GM21576 (cell line): ENCODE results near the gene ZNF346.

Source experiments
- ATAC-seq: cut with Tn5 transposase; IDR thresholded peaks from one replicate; pipeline ENCODE4 v1.9.1; 2021; ENCODE audit warnings: mild to moderate bottlenecking, moderate library complexity; ENCODE audit not compliant: unreplicated experiment

Gene ZNF346

GRCh38 chr5:177066224-177066623 is 43.7 kb downstream of the ZNF346 start:
- ATAC-seq, result no peak

DNA sequence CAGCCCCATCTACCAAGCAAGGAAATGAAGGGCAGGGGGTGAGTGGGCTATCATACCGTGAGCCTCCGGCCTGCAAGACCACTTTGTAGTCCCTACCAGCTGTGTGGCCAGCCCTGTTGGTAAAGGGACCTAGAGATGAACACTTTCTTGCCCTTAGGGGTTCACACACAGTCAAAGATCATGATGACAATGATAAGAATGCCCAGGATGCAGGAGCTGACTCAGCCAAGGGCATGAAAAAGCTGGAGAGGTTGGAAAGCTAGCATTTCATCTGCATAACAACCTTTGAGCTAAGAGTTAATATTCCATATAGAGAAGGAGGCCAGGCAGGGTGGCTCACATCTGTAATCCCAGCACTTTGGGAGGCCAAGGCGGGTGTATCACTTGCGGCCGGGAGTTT is 45.0 kb downstream of the ZNF346 start:
- ATAC-seq, result no peak

- no peak for ATAC-seq
Measured at GRCh38 chr5:177070536-177071191, 48.2 kb downstream of the ZNF346 start.

DNA sequence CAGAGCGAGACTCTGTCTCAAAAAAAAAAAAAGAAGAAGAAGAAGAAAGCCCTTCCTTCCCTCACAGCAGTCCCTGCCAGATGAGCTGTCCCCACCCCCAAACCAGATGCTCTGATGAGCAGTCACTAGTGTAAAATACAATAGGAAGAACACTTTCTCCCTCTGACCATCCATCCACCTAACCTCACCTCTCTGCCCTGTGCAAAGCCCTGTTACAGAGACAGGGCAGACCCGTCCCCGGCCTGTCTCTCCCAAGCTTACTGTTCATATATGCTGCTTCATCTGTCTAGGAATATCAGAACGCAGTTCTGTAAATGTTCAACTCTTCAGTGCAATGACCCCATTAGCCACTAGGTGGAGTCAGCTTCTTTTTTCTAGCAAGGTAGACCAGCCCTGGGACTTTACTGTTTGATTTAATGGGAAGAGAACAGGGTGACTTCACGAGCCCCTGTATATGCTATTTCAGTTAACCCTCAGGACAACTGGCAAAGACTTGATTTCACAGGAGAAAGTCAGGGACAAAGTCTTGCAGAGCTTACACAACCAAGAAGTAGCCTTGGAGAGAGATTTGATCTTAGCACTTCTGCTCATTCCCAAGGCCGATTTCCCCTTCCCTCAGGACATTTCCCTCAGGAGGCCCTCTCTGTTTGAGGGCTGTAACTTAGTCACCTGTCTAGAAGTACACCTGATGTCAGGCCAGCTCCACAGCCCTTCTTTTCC is 49.3 kb downstream of the ZNF346 start:
- peak; percentile 45 for ATAC-seq

DNA sequence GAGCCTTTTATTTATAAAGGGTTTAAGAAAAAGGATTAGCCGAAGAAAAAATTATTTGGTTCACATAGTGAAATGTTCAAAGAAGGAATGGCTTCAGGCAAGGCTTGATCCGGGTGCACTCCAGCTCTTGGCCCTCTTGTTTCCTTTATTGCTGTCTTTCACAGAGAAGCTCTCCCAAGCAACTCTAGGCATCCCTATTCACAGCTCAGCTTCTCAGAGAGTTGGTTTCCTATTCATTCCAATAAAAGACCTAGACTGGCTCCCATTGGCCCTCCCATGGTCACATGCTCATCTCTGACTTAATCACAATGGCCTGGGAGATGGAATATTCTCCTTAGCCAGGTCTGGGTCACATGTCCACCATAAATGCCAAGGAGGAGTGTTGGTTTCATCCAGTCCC is 54.8 kb downstream of the ZNF346 start:
- ATAC-seq, result no peak

DNA sequence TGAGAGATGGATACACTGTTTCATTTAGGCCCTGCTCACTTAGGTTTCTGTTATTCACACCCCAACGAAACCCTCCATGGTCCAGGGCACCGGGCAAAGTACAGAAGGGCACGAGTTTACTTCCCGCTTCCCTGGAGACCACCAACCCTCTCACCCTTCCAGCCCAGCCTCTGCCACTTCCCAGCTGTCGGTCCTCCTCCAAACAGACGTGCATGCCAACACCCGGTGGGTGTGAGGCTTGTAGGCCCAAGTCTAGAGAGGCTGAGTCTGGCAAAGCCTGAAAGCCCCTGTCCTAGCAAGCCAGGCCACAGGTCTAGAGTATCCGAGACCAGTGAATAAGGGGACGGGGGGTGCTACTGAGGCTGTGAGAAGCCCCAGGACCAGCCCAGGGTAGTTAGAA is 57.1 kb downstream of the ZNF346 start:
- ATAC-seq, result no peak

- ATAC-seq, result no peak
Measured at GRCh38 chr5:177080265-177080664, 57.8 kb downstream of the ZNF346 start.

GRCh38 chr5:177081859-177082258 is 59.4 kb downstream of the ZNF346 start:
- ATAC-seq, result no peak

- ATAC-seq, result no peak
Measured at GRCh38 chr5:177083357-177083756, 60.9 kb downstream of the ZNF346 start.

DNA sequence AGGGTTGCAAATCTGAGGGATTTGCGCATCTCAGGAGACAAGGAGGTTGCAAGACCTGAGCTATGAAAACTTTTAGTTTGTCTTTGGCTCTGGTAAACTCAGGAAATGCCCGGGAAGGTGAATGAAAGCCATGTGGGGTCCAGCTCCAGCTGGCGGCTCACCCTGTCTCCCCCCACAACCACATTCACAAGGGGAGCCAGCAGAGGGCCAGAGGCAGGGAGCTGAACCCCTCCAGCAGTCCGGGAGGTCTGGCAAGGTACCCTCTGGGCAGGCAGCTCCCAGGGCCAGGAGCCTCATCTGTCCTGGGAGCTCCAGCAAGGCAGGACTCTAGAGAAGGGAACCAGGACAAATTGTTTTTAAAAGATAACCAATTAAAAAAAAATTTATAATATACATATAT is 61.7 kb downstream of the ZNF346 start:
- no peak for ATAC-seq

GRCh38 chr5:177085985-177086653 is 63.6 kb downstream of the ZNF346 start:
- ATAC-seq, result no peak

GRCh38 chr5:177086654-177087397 is 64.3 kb downstream of the ZNF346 start, which contains the start of gene FGFR4:
FGFR4 (plus strand) TSS chr5:177086915; CDS start chr5:177089603, 2,688 bp downstream.
- ATAC-seq, result peak; percentile 58

- no peak for ATAC-seq
Measured at GRCh38 chr5:177087398-177088005, 65.0 kb downstream of the ZNF346 start.

DNA sequence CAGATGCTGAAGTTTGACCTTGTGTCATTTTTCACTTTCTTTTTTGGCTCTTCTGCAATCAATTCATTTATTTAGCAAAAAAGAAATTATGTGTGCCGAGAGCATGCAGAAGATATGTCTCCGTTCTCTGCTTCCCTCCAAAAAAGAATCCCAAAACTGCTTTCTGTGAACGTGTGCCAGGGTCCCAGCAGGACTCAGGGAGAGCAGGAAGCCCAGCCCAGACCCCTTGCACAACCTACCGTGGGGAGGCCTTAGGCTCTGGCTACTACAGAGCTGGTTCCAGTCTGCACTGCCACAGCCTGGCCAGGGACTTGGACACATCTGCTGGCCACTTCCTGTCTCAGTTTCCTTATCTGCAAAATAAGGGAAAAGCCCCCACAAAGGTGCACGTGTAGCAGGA is 66.6 kb downstream of the ZNF346 start:
- ATAC-seq, result no peak

DNA sequence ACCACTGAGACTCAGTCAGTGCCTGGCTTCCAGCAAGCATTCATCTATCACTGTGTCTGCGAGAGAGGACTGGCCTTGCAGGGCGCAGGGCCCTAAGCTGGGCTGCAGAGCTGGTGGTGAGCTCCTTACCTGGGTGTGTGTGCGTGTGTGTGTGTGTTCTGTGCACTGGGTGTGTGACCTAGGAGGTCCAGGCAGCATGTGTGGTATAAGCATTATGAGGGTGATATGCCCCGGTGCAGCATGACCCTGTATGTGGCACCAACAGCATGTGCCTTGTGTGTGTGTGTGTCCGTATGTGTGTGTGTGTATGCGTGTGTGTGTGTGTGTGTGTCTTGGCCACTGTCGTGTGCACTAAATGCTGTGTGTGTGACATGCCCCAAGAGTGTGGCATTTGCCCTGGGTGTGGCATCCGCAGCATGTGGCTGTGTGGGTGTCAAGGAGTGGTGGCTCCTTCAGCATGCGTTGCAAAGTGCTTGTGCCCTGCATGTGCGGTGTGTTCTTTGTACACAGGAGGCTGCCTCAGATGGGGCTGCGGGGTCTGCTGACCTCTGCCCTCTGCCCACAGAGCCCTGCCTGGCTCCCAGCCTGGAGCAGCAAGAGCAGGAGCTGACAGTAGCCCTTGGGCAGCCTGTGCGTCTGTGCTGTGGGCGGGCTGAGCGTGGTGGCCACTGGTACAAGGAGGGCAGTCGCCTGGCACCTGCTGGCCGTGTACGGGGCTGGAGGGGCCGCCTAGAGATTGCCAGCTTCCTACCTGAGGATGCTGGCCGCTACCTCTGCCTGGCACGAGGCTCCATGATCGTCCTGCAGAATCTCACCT is 67.5 kb downstream of the ZNF346 start:
- no peak for ATAC-seq

DNA sequence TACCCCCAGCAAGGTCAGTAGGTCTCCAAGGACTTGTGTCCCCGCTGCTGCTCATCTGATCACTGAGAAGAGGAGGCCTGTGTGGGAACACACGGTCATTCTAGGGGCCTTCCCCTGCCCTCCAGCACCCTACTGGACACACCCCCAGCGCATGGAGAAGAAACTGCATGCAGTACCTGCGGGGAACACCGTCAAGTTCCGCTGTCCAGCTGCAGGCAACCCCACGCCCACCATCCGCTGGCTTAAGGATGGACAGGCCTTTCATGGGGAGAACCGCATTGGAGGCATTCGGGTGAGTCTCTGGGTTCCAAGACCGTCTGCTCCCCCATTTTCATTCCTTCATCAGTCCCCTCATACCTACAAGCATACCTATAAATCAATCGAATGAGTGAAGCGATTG is 68.3 kb downstream of the ZNF346 start:
- no peak for ATAC-seq

GRCh38 chr5:177091232-177091631 is 68.7 kb downstream of the ZNF346 start:
- no peak for ATAC-seq

DNA sequence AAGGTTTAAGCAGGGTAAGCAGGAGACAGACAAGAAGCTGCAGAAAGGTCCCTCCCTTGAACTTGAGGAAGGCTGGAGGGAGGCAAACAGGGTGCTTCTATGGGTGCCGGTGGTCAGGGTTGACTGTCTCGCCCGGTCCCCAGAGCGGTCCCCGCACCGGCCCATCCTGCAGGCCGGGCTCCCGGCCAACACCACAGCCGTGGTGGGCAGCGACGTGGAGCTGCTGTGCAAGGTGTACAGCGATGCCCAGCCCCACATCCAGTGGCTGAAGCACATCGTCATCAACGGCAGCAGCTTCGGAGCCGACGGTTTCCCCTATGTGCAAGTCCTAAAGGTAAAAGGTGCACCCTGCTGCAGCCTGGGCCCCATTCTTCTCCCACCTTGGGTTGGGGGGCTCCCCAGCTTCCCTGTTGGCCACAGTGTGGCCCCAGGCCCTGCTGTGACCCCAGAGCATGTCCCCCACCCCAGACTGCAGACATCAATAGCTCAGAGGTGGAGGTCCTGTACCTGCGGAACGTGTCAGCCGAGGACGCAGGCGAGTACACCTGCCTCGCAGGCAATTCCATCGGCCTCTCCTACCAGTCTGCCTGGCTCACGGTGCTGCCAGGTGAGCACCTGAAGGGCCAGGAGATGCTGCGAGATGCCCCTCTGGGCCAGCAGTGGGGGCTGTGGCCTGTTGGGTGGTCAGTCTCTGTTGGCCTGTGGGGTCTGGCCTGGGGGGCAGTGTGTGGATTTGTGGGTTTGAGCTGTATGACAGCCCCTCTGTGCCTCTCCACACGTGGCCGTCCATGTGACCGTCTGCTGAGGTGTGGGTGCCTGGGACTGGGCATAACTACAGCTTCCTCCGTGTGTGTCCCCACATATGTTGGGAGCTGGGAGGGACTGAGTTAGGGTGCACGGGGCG is 69.9 kb downstream of the ZNF346 start:
- ATAC-seq, result no peak

GRCh38 chr5:177093082-177093712 is 70.7 kb downstream of the ZNF346 start:
- ATAC-seq, result no peak
